Stimulated activated effector memory CD8-positive, alpha-beta T cell treated with anti-CD3 and anti-CD28 coated beads, Interleukin-12 subunit alpha, Interleukin-12 subunit beta, amount 100 ng/mL, for 72 hours (primary cell): ENCODE measurements around the gene IFNL1.

Experiments
- ATAC-seq: fragments of 150-1000 bp; cut with Tn5 transposase; 2 replicates; pipeline ENCODE4 v1.10.0; 2021
- DNase-seq, 2 donors: peaks; one replicate each; pipeline ENCODE4 v3.0.0; 2021 to 2022; ENCODE audit warnings: low spot score in 2 of 2
- H3K27ac Mint-ChIP-seq: one replicate; pipeline ENCODE4 v1.8.0; 2022; ENCODE audit warnings: mild to moderate bottlenecking, mixed read lengths
- H3K36me3 Mint-ChIP-seq: one replicate; pipeline ENCODE4 v1.8.0; 2022; ENCODE audit warnings: mild to moderate bottlenecking, mixed read lengths
- H3K4me1 Mint-ChIP-seq: one replicate; pipeline ENCODE4 v1.8.0; 2022; ENCODE audit warnings: mixed read lengths
- H3K4me3 Mint-ChIP-seq: one replicate; pipeline ENCODE4 v1.8.0; 2022; ENCODE audit warnings: mild to moderate bottlenecking, mixed read lengths
- H3K9me3 Mint-ChIP-seq: one replicate; pipeline ENCODE4 v1.8.0; 2022; ENCODE audit warnings: mixed read lengths

The IFNL1 gene

GRCh38 chr19:39345956-39346355, 49.7 kb downstream of the IFNL1 start:
- peak overlapping the region; percentile 91 for H3K27ac Mint-ChIP-seq

GRCh38 chr19:39347332-39348164, 51.3 kb downstream of the IFNL1 start:
- H3K4me3 Mint-ChIP-seq = peak overlapping the region; percentile 23
- H3K36me3 Mint-ChIP-seq = peaks cover 41% of the 10 kb centered on the region
- DNase-seq (no peak), ATAC-seq (peak; percentile 53)
- peaks cover 77% of the 10 kb centered on the region for H3K4me1 Mint-ChIP-seq
- H3K27ac Mint-ChIP-seq = peak overlapping the region; percentile 66
- no peaks in the 10 kb centered on the region for H3K9me3 Mint-ChIP-seq

More at GRCh38 chr19:39345956-39346355, 49.7 kb downstream of the IFNL1 start:
- Mint-ChIP-seq H3K4me1 (peaks cover 71% of the 10 kb centered on the region), H3K4me3 (no peak overlapping the region), H3K36me3 (peaks cover 33% of the 10 kb centered on the region), H3K9me3 (no peaks in the 10 kb centered on the region)
- no peak for DNase-seq
- ATAC-seq = no peak
